Endometrial microvascular endothelial cells (primary cell): ENCODE results near the gene PIK3C3. TPM values are rescaled to one million over a fixed set of nuclear protein-coding genes. Genes with fewer than 3 reads are reported as not detected.
"Not testable (repeated sequence)": the region's sequence is repeated elsewhere in the genome, so short reads cannot be mapped to it uniquely, and the experiment has no call there.

Experiments used
- in situ Hi-C: cut with HindIII; loops from 2 replicates; pipeline ENCODE4 v1.10.0; 2017; ENCODE audit warnings: low sequenced_read_pairs, low pct_unique_long_range_greater_than_20kb; ENCODE audit errors: inconsistent ontology term
- total RNA-seq: library from RNA; depleted of rRNA; stranded (reverse); fragments of >200 nt; gene quantifications from one replicate; pipeline ENCODE4 v1.2.3, GENCODE V29; 2015; ENCODE audit errors: inconsistent ontology term

The PIK3C3 gene
- total RNA-seq, 1 donor from 2014 or later = 39.0 TPM

GRCh38 chr18:42004653-42005052, 49.6 kb downstream of the PIK3C3 start:
- in situ Hi-C loops = no loop called here

DNA sequence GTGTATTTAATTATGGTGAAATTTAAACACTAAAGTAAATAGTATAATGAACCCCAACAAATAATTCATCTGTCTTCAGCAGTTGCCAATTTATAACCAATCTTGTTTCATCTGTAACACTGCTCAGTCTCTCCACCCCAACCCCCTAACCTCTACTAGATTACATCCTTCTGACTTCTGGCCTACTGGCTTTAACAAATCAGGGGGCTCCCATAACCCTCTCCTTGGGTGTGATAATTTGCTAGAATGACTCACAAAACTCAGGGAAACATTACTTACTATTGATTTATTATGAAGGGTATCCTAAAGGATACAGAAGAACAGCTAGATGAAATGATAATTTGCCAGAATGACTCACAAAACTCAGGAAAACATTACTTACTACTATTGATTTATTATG, 50.7 kb downstream of the PIK3C3 start:
- in situ Hi-C loops = no loop called here

DNA sequence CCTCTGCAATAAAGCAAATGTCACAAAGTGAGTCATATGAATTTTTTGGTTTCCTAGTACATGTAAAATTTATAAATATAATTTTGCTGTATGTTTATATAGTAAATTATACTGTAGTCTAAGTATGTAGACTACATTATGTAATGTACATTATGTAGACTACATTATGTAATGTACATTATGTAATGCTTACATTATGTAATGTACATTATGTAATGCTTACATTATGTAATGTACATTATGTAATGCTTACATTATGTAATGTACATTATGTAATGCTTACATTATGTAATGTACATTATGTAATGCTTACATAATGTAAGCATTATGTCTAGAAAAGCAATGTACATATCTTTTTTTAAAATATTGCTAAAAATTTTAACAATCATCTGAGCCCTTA, 54.4 kb downstream of the PIK3C3 start:
- in situ Hi-C loops = not testable (repeated sequence)

DNA sequence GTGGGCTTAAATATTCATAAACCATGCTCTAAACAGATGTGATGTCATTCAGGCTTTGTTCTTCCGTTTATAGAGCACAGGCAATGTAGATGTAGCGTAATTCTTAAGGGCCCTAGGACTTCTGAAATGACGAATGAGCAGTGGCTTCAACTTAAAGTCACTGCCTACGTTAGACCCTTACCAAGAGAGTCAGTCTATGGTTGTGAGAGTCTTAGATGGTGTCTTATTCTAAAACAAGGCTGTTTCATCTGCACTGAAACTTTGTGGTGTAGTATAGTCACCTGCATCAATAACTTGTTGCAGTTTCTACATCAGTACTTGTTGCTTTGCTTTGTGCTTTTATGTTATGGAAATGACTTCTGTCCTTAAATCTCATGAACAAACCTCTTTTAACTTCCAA, 56.0 kb downstream of the PIK3C3 start:
- in situ Hi-C loops = no loop called here

DNA sequence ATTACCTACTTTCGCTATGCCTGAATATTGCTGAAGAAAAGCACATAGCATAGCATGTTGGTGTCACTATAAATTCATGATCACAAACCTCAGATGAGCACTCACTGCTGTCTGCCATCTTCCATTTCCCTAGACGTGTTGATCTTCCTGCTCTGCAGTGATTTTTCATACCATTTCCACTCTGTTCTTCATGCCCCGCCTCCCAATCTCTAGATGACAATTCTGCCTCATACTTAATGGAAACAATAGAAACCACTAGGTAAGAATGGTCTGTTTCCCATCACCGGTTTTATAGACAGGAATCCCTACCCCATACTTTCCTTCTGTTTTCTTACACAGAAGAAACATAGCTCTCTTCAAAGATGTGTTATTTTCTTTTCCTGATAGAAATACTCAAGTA, 63.8 kb downstream of the PIK3C3 start:
- in situ Hi-C loops = no loop called here

GRCh38 chr18:42024131-42024530, 69.1 kb downstream of the PIK3C3 start:
- in situ Hi-C loops = no loop called here

GRCh38 chr18:42025491-42025890, 70.5 kb downstream of the PIK3C3 start:
- in situ Hi-C loops = no loop called here

DNA sequence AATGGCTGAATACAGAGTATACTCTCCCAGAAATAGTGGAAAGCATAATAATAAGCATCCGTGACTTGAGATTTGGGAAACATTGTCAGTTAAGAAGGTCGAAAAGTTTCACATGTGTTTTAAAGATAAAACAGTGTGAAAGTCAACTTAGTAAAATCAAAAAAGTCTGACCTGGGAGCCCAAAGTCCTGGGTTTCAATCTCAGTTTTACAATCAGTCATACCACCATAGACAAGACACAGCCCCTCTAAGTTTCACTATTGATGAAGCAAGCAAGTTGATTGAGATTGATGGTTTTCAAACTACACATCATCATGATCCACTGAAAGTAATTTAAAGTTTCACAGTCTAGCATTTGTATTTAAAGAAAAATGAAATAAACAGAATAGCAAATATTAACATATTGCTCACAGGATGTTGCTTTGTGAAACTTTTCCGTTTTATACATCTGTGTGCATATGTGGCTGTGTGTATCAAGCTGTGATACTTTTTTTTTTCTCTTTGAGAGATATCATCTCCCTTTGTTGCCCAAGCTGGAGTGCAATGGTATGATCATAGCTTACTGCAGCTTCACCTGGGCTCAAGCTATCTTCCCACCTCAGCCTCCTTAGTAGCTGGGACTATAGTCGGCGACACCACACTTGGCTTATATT, 71.1 kb downstream of the PIK3C3 start:
- in situ Hi-C loops = no loop called here

GRCh38 chr18:42028247-42028832, 73.3 kb downstream of the PIK3C3 start:
- in situ Hi-C loops = no loop called here

DNA sequence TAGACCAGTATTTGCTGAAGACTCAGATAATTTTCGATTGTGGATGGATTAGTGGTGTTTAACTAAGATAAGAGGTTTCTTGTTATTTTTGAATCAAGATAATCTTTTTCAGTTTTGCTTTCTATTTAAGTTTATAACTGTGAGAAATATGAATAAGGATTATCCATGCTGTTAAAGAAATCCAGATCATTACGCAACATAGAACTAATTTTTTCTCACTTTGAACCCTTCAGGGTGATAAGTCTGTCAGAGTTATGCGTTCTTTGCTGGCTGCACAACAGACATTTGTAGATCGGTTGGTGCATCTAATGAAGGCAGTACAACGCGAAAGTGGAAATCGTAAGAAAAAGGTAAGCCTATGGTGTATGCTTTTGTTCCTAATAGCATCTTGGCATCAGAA, 74.1 kb downstream of the PIK3C3 start:
- in situ Hi-C loops = no loop called here

DNA sequence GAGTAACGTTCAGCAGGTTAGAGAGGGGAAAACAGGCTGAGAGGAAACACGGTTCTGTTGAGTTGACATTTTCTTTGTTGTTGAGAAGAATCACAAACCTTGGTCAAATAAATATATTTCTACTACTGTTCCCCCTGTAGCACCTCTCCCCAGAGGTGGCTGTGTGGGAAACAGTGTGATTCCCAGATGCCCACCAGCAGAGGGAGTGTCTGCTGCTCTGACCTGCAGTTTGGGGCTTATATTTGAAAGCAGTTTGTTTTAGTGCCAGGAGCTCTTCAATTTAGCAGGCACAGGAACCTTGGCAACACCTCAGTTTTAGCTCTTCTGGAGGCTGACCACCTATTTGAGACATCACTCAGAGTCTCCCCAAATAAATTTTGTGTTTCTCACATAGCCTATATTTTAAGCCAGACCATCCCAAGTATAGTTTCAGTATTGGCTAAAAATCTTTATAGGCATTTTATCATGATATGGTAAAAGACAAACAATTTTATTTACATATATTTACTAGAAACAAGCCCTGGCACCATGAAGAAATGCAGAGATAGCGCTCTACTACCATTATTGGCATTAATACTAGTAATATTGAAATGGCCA, 75.7 kb downstream of the PIK3C3 start:
- in situ Hi-C loops = no loop called here

DNA sequence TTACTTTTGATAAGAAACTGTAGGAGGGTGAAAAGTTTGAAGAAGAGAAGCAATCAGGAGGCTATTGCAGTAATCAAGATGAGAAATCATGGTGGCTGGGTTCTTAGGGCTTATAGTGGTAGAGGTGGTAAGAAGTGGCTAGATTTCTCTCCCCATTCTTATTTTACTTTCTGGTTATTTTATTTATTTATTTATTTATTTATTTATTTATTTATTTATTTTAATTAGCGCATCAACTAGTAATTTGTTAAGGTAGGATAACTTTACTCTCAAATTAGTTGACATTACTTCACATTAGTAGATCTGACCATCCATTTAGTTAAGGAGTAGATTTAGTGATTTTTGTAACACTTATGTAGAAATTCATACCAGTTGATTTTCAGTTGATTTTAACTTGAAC, 77.4 kb downstream of the PIK3C3 start:
- in situ Hi-C loops = no loop called here

DNA sequence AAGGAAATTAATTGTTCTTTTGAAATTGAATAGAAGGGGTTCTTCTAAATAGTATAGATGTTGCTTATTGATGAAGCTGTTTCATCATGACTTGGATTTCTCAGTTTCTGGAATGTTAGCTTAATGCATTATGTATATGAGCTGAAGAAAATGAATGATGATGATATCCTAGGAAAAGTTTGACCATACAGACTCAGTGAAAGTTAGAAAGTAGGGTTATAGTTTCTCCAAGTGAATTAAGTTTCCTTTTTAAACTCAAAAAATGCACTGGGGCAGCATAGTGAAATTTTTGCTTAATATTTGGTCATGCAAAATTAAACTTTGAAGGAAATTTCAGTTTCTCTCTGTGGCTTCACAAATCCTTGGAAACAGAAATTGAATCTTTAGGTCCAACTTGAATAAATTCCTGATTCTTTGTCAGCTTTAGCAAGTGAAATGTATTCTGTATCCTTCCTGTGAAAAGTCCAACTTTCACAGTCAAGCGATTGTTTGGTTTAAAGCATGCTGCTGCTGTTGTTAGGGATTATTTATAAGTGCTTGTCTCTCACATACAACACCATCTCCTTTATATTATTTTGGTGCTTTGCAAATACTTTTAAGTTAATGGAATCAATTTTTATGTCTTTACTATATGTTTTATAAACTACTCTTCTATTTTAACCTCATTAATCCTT, 78.2 kb downstream of the PIK3C3 start:
- in situ Hi-C loops = no loop called here

GRCh38 chr18:42038936-42039335, 83.9 kb downstream of the PIK3C3 start:
- in situ Hi-C loops = no loop called here

DNA sequence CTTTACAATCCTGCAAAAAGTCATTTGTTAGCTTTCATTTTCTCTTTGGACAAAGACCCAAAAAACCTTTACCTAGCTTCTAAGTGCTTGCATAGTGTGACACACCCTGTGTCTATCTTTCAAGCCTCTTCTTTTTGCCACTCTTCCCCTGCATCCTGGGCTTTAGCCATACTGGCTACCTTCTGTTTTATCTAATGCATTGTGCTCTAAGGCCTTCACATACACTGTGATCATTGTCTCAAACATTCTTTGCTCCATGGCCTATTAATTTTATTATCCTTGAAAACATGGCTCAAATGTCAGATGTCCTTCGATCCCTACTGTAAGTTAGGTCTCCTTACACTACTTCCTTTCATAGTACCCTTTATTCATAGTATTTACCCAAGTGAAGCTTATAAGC, 84.4 kb downstream of the PIK3C3 start:
- in situ Hi-C loops = no loop called here

- in situ Hi-C loops = no loop called here
These were observed 86.8 kb downstream of the PIK3C3 start for GRCh38 chr18:42041793-42042192.

- in situ Hi-C loops = no loop called here
These were observed 90.3 kb downstream of the PIK3C3 start for GRCh38 chr18:42045346-42045745.

GRCh38 chr18:42047721-42048120, 92.7 kb downstream of the PIK3C3 start:
- in situ Hi-C loops = no loop called here

DNA sequence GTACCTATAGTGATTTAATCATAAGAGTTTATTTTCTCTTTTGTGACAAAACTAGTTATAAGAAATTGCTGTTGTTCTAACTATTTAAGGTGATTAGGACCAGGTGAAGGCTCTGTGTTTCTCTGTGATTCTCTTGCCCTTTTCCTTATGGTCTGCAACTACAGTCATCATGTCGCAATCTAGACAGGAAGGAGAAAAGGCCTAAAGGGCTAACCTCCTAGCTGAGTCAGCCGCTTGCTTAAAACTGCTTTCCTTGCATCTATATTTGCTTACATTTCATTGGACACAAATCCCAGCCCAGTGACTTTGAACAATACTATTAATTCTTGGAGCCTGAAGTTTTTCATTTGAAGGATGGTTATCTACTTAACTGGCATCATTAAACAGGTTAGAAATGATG, 93.1 kb downstream of the PIK3C3 start:
- in situ Hi-C loops = no loop called here

GRCh38 chr18:42049536-42049935, 94.5 kb downstream of the PIK3C3 start:
- in situ Hi-C loops = not testable (repeated sequence)
